Body of pancreas (tissue), 4 donors: ENCODE data around the gene FTMT. TPM values are rescaled to one million over a fixed set of nuclear protein-coding genes. Genes with fewer than 3 reads are reported as not detected.
"Not testable (repeated sequence)": the region's sequence is repeated elsewhere in the genome, so short reads cannot be mapped to it uniquely, and the experiment has no call there.

Experiments used
- ATAC-seq: fragments of 150-250 bp; one replicate; pipeline ENCODE4 v1.9.1; 2016
- DNase-seq, 4 donors: peaks; one replicate each; pipeline ENCODE4 v3.0.0-alpha.2; 2019
- H3K27ac ChIP-seq, 4 donors: fragments of 200-600 bp; sonication (generic); 1 replicate in 3 of 4; 2 replicates in 1 of 4; pipeline versions ENCODE4 v1.5.1 to v1.6.1; 2016 to 2019; ENCODE audit warnings: mild to moderate bottlenecking in 1 of 4, mixed read lengths in 1 of 4, moderate library complexity in 1 of 4
- H3K27me3 ChIP-seq, 2 donors: fragments of 200-600 bp; sonication (generic); one replicate each; pipeline ENCODE4 v1.6.0; 2016; ENCODE audit warnings: mild to moderate bottlenecking in 1 of 2
- H3K36me3 ChIP-seq, 2 donors: fragments of 200-600 bp; sonication (generic); replicated peaks in 1 of 2; 2 replicates each; pipeline ENCODE4 v1.5.1; 2016; ENCODE audit warnings: low read depth in 2 of 2; ENCODE audit not compliant: insufficient read depth in 1 of 2
- H3K4me1 ChIP-seq: fragments of 200-600 bp; sonication (generic); one replicate; pipeline ENCODE4 v1.6.0; 2016
- H3K4me3 ChIP-seq, 2 donors: fragments of 200-600 bp; sonication (generic); 1 replicate in 1 of 2; 2 replicates in 1 of 2; pipeline ENCODE4 v1.5.1; 2016 to 2019
- H3K9me3 ChIP-seq, 3 donors: fragments of 200-600 bp; sonication (generic); 1 replicate in 2 of 3; 2 replicates in 1 of 3; pipeline ENCODE4 v1.5.1; 2016
- CTCF ChIP-seq, 7 experiments: fragments of 450-650 bp in 4 of 7; fragments of 200-600 bp in 3 of 7; sonication (generic) in 3 of 7; IDR thresholded peaks; one replicate each; pipeline ENCODE4 v1.5.1; 2016 to 2019; ENCODE audit warnings: antibody characterized with exemption in 7 of 7
- POLR2A ChIP-seq, 3 donors: fragments of 450-650 bp; IDR thresholded peaks; one replicate each; pipeline ENCODE4 v1.6.1; 2016; ENCODE audit warnings: antibody characterized with exemption in 3 of 3, mild to moderate bottlenecking in 2 of 3
- WGBS, 2 donors: methylation state at CpG; one replicate each; pipeline ENCODE4 v1.1.5; 2017; 5-methylcytosine and 5-hydroxymethylcytosine counted together
- intact Hi-C: fragments of 100-400 bp; cut with DNase I; formaldehyde crosslinking; loops from one replicate; pipeline ENCODE4 v1.15.1; 2023
- total RNA-seq, 2 donors: library from RNA; depleted of rRNA; stranded (reverse); fragments of >200 nt; gene quantifications; one replicate each; pipeline ENCODE4 v1.1.0, GENCODE V29; 2016

The FTMT gene
- not detected for total RNA-seq

GRCh38 chr5:121851643-121852574, at the start of gene FTMT:
Gene FTMT (plus strand): TSS chr5:121851882. CDS start chr5:121851964, 82 bp downstream.
- no peaks in the 10 kb centered on the region for H3K4me1 ChIP-seq
- H3K9me3 ChIP-seq: no peaks in the 10 kb centered on the region
- 88 to 94% methylated on average over 60 to 77 of the region's 77 CpGs for WGBS, 2 donors
- H3K36me3 ChIP-seq: no peaks in the 10 kb centered on the region
- intact Hi-C loops: no loop called here
- H3K4me3 ChIP-seq: no peak within 1 kb of the TSS
- H3K27ac ChIP-seq: no peak within 1 kb of the TSS
- no peak for TF ChIP-seq CTCF (IDR thresholded peaks at IDR 0.05)
- no peak for TF ChIP-seq POLR2A (IDR thresholded peaks at IDR 0.05)
- no peak for ATAC-seq
- no peaks in the 10 kb centered on the region for H3K27me3 ChIP-seq
- DNase-seq: no peak

GRCh38 chr5:121805251-121805650, 46.4 kb upstream of the FTMT start:
- intact Hi-C loops, ATAC-seq: not testable (repeated sequence)

GRCh38 chr5:121805911-121806310, 45.8 kb upstream of the FTMT start:
- H3K27me3 ChIP-seq: no peaks in the 10 kb centered on the region
- DNase-seq: no peak
- no peaks in the 10 kb centered on the region for H3K36me3 ChIP-seq
- intact Hi-C loops: no loop called here
- H3K4me1 ChIP-seq: no peaks in the 10 kb centered on the region
- 45 to 50% methylated on average over 4 of the region's 4 CpGs for WGBS, 2 donors
- no peaks in the 10 kb centered on the region for H3K9me3 ChIP-seq
- ATAC-seq: no peak
- H3K27ac ChIP-seq: no peak overlapping the region
- TF ChIP-seq CTCF (IDR thresholded peaks at IDR 0.05) (no peak), POLR2A (IDR thresholded peaks at IDR 0.05) (no peak)
- H3K4me3 ChIP-seq: no peak overlapping the region

More at GRCh38 chr5:121805251-121805650, 46.4 kb upstream of the FTMT start:
- not testable (repeated sequence) for H3K27me3 ChIP-seq, H3K4me3 ChIP-seq, DNase-seq, H3K36me3 ChIP-seq, H3K4me1 ChIP-seq, H3K9me3 ChIP-seq, H3K27ac ChIP-seq
- WGBS, 2 donors: 60 to 70% methylated on average over 2 of the region's 2 CpGs

GRCh38 chr5:121816164-121816563, 35.5 kb upstream of the FTMT start:
- Histone ChIP-seq H3K27ac (no peak overlapping the region), H3K4me3 (no peak overlapping the region), H3K4me1 (no peaks in the 10 kb centered on the region), H3K36me3 (no peaks in the 10 kb centered on the region), H3K9me3 (no peaks in the 10 kb centered on the region), H3K27me3 (no peaks in the 10 kb centered on the region)
- DNase-seq (no peak), ATAC-seq (no peak)
- TF ChIP-seq CTCF (IDR thresholded peaks at IDR 0.05) (no peak), POLR2A (IDR thresholded peaks at IDR 0.05) (no peak)
- intact Hi-C loops: no loop called here

- TF ChIP-seq POLR2A (IDR thresholded peaks at IDR 0.05): no peak
- TF ChIP-seq CTCF (IDR thresholded peaks at IDR 0.05): no peak
- ATAC-seq: no peak
- Histone ChIP-seq H3K27me3 (no peaks in the 10 kb centered on the region), H3K27ac (no peak overlapping the region), H3K9me3 (no peaks in the 10 kb centered on the region), H3K36me3 (no peaks in the 10 kb centered on the region), H3K4me1 (no peaks in the 10 kb centered on the region), H3K4me3 (no peak overlapping the region)
- no peak for DNase-seq
- intact Hi-C loops: no loop called here
- WGBS, 2 donors: 32% methylated on average over 5 of the region's 5 CpGs
Measured at GRCh38 chr5:121819682-121820261, 31.9 kb upstream of the FTMT start.
